Type B pancreatic cell (in vitro differentiated cells): Measurements from ENCODE around the gene CXCL9. TPM values are rescaled to one million over a fixed set of nuclear protein-coding genes. Genes with fewer than 3 reads are reported as not detected.

Experiments
- DNase-seq: peaks from one replicate; pipeline ENCODE4 v3.0.0; 2021; ENCODE audit warnings: mixed read lengths; ENCODE audit not compliant: unreplicated experiment; ENCODE audit errors: extremely low spot score
- H3K27ac Mint-ChIP-seq: 2 replicates; pipeline ENCODE4 v1.8.0; 2021; ENCODE audit warnings: mild to moderate bottlenecking, mixed read lengths
- H3K27me3 Mint-ChIP-seq: 2 replicates; pipeline ENCODE4 v1.8.0; 2021; ENCODE audit warnings: mixed read lengths
- H3K36me3 Mint-ChIP-seq: 2 replicates; pipeline ENCODE4 v1.8.0; 2021; ENCODE audit warnings: mixed read lengths
- H3K4me1 Mint-ChIP-seq: one replicate; pipeline ENCODE4 v1.8.0; 2021; ENCODE audit warnings: mixed read lengths; ENCODE audit not compliant: unreplicated experiment
- H3K4me3 Mint-ChIP-seq: 2 replicates; pipeline ENCODE4 v1.8.0; 2021; ENCODE audit warnings: mild to moderate bottlenecking, mixed read lengths
- H3K9me3 Mint-ChIP-seq: 2 replicates; pipeline ENCODE4 v1.8.0; 2021; ENCODE audit warnings: mixed read lengths
- total RNA-seq: library from RNA; stranded (reverse); gene quantifications from 2 replicates; pipeline ENCODE4 v1.2.1, GENCODE V29; 2021; ENCODE audit warnings: low replicate concordance
- TF ChIP-seq, protein P1 (sequence below): fragments of 200-600 bp; sonication (generic); conservative IDR thresholded peaks from 2 replicates; pipeline ENCODE4 v1.5.0; 2021; ENCODE audit warnings: antibody characterized with exemption, mild to moderate bottlenecking

The CXCL9 gene
- total RNA-seq, 1 donor from 2014 or later = not detected

- no peak overlapping the region for H3K4me3 Mint-ChIP-seq
- TF ChIP-seq, protein P1, sequence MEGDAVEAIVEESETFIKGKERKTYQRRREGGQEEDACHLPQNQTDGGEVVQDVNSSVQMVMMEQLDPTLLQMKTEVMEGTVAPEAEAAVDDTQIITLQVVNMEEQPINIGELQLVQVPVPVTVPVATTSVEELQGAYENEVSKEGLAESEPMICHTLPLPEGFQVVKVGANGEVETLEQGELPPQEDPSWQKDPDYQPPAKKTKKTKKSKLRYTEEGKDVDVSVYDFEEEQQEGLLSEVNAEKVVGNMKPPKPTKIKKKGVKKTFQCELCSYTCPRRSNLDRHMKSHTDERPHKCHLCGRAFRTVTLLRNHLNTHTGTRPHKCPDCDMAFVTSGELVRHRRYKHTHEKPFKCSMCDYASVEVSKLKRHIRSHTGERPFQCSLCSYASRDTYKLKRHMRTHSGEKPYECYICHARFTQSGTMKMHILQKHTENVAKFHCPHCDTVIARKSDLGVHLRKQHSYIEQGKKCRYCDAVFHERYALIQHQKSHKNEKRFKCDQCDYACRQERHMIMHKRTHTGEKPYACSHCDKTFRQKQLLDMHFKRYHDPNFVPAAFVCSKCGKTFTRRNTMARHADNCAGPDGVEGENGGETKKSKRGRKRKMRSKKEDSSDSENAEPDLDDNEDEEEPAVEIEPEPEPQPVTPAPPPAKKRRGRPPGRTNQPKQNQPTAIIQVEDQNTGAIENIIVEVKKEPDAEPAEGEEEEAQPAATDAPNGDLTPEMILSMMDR = no peak
- no peaks in the 10 kb centered on the region for H3K27me3 Mint-ChIP-seq
Measured at GRCh38 chr4:75985116-75985515, 22.2 kb downstream of the CXCL9 start.

GRCh38 chr4:75980576-75980975, 26.7 kb downstream of the CXCL9 start:
- TF ChIP-seq, protein P1 = no peak
- no peak overlapping the region for H3K4me3 Mint-ChIP-seq
- H3K4me1 Mint-ChIP-seq = no peaks in the 10 kb centered on the region
- H3K27me3 Mint-ChIP-seq = no peaks in the 10 kb centered on the region
- no peak for DNase-seq
- no peak overlapping the region for H3K27ac Mint-ChIP-seq
- H3K36me3 Mint-ChIP-seq = peaks cover 44% of the 10 kb centered on the region
- H3K9me3 Mint-ChIP-seq = peaks cover 5% of the 10 kb centered on the region

More at GRCh38 chr4:75985116-75985515, 22.2 kb downstream of the CXCL9 start:
- H3K36me3 Mint-ChIP-seq = peaks cover 38% of the 10 kb centered on the region
- H3K27ac Mint-ChIP-seq = no peak overlapping the region
- H3K9me3 Mint-ChIP-seq = no peaks in the 10 kb centered on the region
- H3K4me1 Mint-ChIP-seq = peaks cover 18% of the 10 kb centered on the region
- DNase-seq = no peak

GRCh38 chr4:75976177-75976576, 31.1 kb downstream of the CXCL9 start:
- DNase-seq = no peak
- H3K4me1 Mint-ChIP-seq = no peaks in the 10 kb centered on the region
- peaks cover 44% of the 10 kb centered on the region for H3K36me3 Mint-ChIP-seq
- peaks cover 5% of the 10 kb centered on the region for H3K9me3 Mint-ChIP-seq
- no peaks in the 10 kb centered on the region for H3K27me3 Mint-ChIP-seq
- no peak overlapping the region for H3K27ac Mint-ChIP-seq
- TF ChIP-seq, protein P1 = no peak
- no peak overlapping the region for H3K4me3 Mint-ChIP-seq

DNA sequence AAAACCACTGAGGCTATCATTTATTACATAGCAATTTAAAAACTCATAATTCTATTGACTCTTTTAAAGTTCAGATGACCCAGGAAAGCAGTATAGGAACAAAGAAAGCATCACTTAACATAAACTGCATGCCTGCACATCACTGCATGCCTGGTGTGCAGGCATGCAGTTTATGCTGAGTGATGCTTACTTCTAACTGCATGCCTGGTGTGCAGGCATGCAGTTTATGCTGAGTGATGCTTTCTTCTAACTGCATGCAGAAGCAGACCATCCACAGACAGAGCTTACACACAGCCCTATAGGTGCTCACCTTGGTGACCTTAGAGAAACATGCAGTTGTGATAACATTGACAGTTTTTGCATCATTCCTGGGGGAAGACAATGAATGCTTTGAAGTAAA, 33.5 kb downstream of the CXCL9 start:
- Mint-ChIP-seq H3K4me3 (no peak overlapping the region), H3K27ac (no peak overlapping the region), H3K9me3 (peaks cover 5% of the 10 kb centered on the region), H3K36me3 (peaks cover 52% of the 10 kb centered on the region), H3K4me1 (no peaks in the 10 kb centered on the region), H3K27me3 (no peaks in the 10 kb centered on the region)
- TF ChIP-seq, protein P1 = no peak
- no peak for DNase-seq

DNA sequence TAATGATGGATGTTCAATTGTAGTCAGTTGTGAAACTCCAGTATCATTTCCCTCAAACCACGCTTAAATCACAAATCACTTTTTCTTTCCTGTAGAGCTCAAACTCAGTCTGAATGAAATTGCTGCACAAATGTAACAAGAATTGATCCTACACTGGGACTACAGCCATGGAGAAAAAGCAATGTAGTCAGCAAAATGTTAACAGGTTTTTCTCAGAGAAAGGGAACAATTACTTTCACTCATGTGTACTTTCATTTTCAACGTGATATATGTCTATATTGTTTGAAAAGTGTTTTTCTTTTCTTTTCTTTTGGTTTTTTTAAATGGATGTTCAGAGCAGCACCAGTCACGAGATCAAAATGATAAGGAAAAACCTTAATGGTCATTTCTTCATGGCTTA, 39.2 kb downstream of the CXCL9 start:
- Mint-ChIP-seq H3K27me3 (no peaks in the 10 kb centered on the region), H3K36me3 (peaks cover 71% of the 10 kb centered on the region)

More for the DNA sequence above, 39.2 kb downstream of the CXCL9 start:
- Mint-ChIP-seq H3K27ac (no peak overlapping the region), H3K4me3 (no peak overlapping the region), H3K4me1 (no peaks in the 10 kb centered on the region), H3K9me3 (no peaks in the 10 kb centered on the region)
- TF ChIP-seq, protein P1 = no peak
- DNase-seq = no peak
